ENCODE results near the gene ZSCAN5A.
"Not testable (repeated sequence)": the region's sequence is repeated elsewhere in the genome, so short reads cannot be mapped to it uniquely, and the experiment has no call there.

The ZSCAN5A gene

GRCh38 chr19:56199687-56200086, 115.0 kb downstream of the ZSCAN5A start:
- DNase-seq = no peak

- DNase-seq = not testable (repeated sequence)
Measured at GRCh38 chr19:56197646-56198045, 117.0 kb downstream of the ZSCAN5A start, which contains the start of gene ZSCAN5B. Gene ZSCAN5B, minus strand, starts transcription at chr19:56197783. Its CDS starts 4,731 bp downstream, at chr19:56193052.

- no peak for DNase-seq
Measured at GRCh38 chr19:56193981-56194640, 120.5 kb downstream of the ZSCAN5A start.

- DNase-seq = no peak
Measured at GRCh38 chr19:56191711-56192110, 122.9 kb downstream of the ZSCAN5A start.

GRCh38 chr19:56191115-56191514, 123.5 kb downstream of the ZSCAN5A start:
- DNase-seq = no peak

- no peak for DNase-seq
Measured at GRCh38 chr19:56189785-56190184, 124.9 kb downstream of the ZSCAN5A start.

GRCh38 chr19:56177564-56178243, 136.9 kb downstream of the ZSCAN5A start:
- DNase-seq = no peak

- no peak for DNase-seq
Measured at GRCh38 chr19:56176881-56177280, 137.8 kb downstream of the ZSCAN5A start.

GRCh38 chr19:56176310-56176709, 138.3 kb downstream of the ZSCAN5A start:
- not testable (repeated sequence) for DNase-seq

- DNase-seq = not testable (repeated sequence)
Measured at GRCh38 chr19:56175861-56176307, 138.8 kb downstream of the ZSCAN5A start, which contains the start of gene GALP. Gene GALP, plus strand, starts transcription at chr19:56176008. Its CDS starts 1,101 bp downstream, at chr19:56177109.

- no peak for DNase-seq
Measured at GRCh38 chr19:56174550-56174949, 140.1 kb downstream of the ZSCAN5A start.

GRCh38 chr19:56174086-56174485, 140.6 kb downstream of the ZSCAN5A start:
- no peak for DNase-seq

Measured in stimulated activated CD4-positive, alpha-beta T cell treated with anti-CD3 and anti-CD28 coated beads, Interleukin-4, amount 100 ng/mL, for 24 hours (primary cell).